Measurements from ENCODE around the gene ALG1. TPM values are rescaled to one million over a fixed set of nuclear protein-coding genes. Genes with fewer than 3 reads are reported as not detected.

ALG1 gene
- total and polyA plus RNA-seq, 2 experiments from 2014 or later: 20.2 to 36.4 TPM

- Histone ChIP-seq H4K20me1 (replicated peaks; ENCODE audit: insufficient read depth) (no peaks in the 10 kb centered on the region; the same call in 1 of the 2 replicates), H3F3A (replicated peaks; ENCODE audit: low read depth) (no peaks in the 10 kb centered on the region), H3K4me3 (no peak overlapping the region), H2AFZ (no peak overlapping the region), H3K9me2 (ENCODE audit: insufficient read depth) (no peaks in the 10 kb centered on the region), H3K79me2 (replicated peaks; ENCODE audit: insufficient read depth) (peaks cover 33% of the 10 kb centered on the region), H3K27ac (ENCODE audit: low read depth) (no peak overlapping the region), H3K4me1 (ENCODE audit: insufficient read depth) (peaks cover 6% of the 10 kb centered on the region), H3K36me3 (ENCODE audit: insufficient read depth) (no peaks in the 10 kb centered on the region; the same call in 1 of the 2 replicates), H3K4me2 (no peak overlapping the region), H3K27me3 (ENCODE audit: insufficient read depth) (no peaks in the 10 kb centered on the region)
- DNase-seq (ENCODE audit: low spot score) (no peak), ATAC-seq (no peak)
- Mint-ChIP-seq H3K27ac (no peak overlapping the region), H3K36me3 (ENCODE audit: low read depth) (peaks cover 53% of the 10 kb centered on the region), H3K9me3 (no peaks in the 10 kb centered on the region), H3K4me1 (peaks cover 11% of the 10 kb centered on the region; the same call in 1 of the 3 replicates), H3K4me3 (no peak overlapping the region), H3K27me3 (ENCODE audit: insufficient read depth, low read depth, poor library complexity) (peaks cover 14% of the 10 kb centered on the region)
- TF ChIP-seq EZH2phosphoT487 (IDR thresholded peaks at IDR 0.05; ENCODE audit: unreplicated experiment): no peak
- no peak for TF ChIP-seq EZH2 (IDR thresholded peaks at IDR 0.05; ENCODE audit: low read depth, unreplicated experiment)
- no peak for TF ChIP-seq CREB1 (CRISPR knock-in tag; IDR thresholded peaks at IDR 0.05; ENCODE audit: low read depth)
Observed at GRCh38 chr16:5077304-5077703, 5.7 kb downstream of the ALG1 start.

GRCh38 chr16:5078626-5079025 is 7.0 kb downstream of the ALG1 start:
- Mint-ChIP-seq H3K4me3 (no peak overlapping the region), H3K9me3 (no peaks in the 10 kb centered on the region), H3K36me3 (ENCODE audit: low read depth) (peaks cover 64% of the 10 kb centered on the region), H3K4me1 (no peaks in the 10 kb centered on the region), H3K27ac (no peak overlapping the region), H3K27me3 (ENCODE audit: insufficient read depth, low read depth, poor library complexity) (peaks cover 14% of the 10 kb centered on the region)
- no peaks in the 10 kb centered on the region; the same call in 1 of the 2 replicates for H3K36me3 ChIP-seq (ENCODE audit: insufficient read depth)
- no peak overlapping the region for H3K4me2 ChIP-seq
- no peak overlapping the region for H2AFZ ChIP-seq
- no peak for ATAC-seq
- H3K4me3 ChIP-seq: no peak overlapping the region
- no peaks in the 10 kb centered on the region for H3F3A ChIP-seq (replicated peaks; ENCODE audit: low read depth)
- TF ChIP-seq ZNF462 (CRISPR knock-in tag; IDR thresholded peaks at IDR 0.05) (no peak), POLR2AphosphoS5 (IDR thresholded peaks at IDR 0.05; ENCODE audit: low read depth) (no peak), REST (IDR thresholded peaks at IDR 0.05; ENCODE audit: unreplicated experiment) (no peak), STAT1 (IDR thresholded peaks at IDR 0.05; ENCODE audit: unreplicated experiment) (no peak), ZNF114 (CRISPR knock-in tag; IDR thresholded peaks at IDR 0.05) (no peak), NANOG (IDR thresholded peaks at IDR 0.05; ENCODE audit: borderline replicate concordance) (no peak), EZH2phosphoT487 (IDR thresholded peaks at IDR 0.05; ENCODE audit: unreplicated experiment) (no peak), ZNF331 (CRISPR knock-in tag; IDR thresholded peaks at IDR 0.05; ENCODE audit: low read depth) (no peak)
- no peaks in the 10 kb centered on the region; the same call in 1 of the 2 replicates for H4K20me1 ChIP-seq (replicated peaks; ENCODE audit: insufficient read depth)
- H3K4me1 ChIP-seq (ENCODE audit: insufficient read depth): no peaks in the 10 kb centered on the region
- no peak for DNase-seq (ENCODE audit: low spot score)
- no peak overlapping the region for H3K27ac ChIP-seq (ENCODE audit: low read depth)
- peaks cover 20% of the 10 kb centered on the region for H3K79me2 ChIP-seq (replicated peaks; ENCODE audit: insufficient read depth)
- no peaks in the 10 kb centered on the region for H3K9me2 ChIP-seq (ENCODE audit: insufficient read depth)
- no peaks in the 10 kb centered on the region for H3K27me3 ChIP-seq (ENCODE audit: insufficient read depth)

Data from GM23338 (cell line).